Hematopoietic multipotent progenitor cell treated with erythropoietin and hydrocortisone succinate and interleukin-3 and kit ligand, for 8 days (in vitro differentiated cells): ENCODE measurements around the gene TFCP2L1.

Source experiments
- DNase-seq: peaks from one replicate; pipeline ENCODE4 v3.0.0-alpha.2; 2015

TFCP2L1 gene

DNA sequence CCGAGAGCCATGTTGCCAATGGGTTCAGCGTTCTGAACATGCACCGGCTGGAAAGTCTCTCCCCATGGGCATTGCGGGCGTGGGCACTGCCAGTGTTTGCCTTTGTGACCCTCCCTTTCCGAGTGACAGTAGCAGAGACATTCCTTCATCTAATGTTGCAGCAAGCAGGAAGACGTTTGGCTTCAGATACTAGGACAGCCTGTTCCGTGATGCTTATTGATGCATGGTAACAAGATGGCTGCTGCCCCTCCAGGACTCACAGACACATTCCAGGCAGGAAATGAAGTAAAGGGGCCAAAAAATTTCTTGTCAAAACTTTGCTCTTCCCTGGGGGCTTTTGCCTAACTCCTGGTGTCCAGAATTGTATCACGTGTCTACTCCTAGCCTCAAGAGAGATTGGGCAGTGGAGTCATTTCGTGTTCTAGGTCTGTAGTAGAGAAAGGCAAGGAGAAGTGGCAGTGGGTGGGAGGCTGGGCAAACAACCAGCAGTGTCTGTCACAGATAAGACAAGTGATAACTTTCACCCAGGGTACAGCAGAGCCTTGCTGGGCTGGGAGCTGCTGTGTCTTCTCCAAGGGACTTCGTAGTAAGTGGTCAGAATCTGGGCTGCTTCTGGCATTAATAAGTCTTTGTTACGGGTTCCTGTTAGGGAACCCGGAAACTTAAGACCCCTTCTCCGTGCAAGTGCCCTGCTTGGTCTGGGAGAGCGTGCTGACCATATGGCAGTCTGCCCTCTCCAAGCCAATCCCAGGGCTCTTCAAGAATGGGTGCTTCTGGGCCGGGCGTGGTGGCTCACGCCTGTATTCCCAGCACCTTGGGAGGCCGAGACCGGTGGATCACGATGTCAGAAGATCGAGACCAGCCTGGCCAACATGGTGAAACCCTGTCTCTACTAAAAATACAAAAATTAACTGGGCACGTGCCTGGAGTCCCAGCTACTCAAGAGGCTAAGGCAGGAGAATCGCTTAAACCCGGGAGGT is 93.5 kb downstream of the TFCP2L1 start:
- peak; percentile 73 for DNase-seq

DNA sequence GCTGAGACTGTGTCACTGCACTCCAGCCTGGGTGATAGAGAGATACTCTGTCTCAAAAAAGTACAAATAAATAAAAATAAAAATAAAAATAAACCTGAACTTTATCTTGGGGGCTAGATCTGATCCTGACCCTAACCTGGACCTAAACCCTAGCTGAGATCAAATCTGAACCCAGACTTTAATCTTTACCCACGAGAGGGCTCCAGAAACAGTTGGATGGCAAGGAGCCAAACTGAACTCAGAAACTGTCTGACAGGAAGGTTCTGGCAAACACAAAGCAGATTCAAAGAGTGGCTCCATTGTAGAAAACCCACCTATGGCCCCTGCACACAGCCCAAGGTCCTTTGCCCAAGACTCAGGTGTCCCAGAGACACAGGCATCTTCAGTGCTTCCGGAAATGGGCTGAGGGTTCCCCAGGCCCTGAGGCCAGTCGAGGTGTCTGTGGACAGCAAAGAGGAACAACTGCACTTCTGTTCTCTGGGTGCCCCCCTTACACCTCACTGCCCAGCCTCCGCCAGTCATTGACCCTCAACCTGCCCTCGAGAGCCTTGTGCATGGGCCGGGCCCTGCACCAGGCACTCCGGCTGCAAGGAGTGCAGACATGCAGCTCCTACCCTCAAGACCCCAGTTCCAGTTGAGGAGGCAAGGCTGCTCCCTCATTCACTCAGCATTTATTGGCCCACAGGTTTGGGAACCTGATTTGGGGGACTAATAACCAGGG is 95.2 kb downstream of the TFCP2L1 start:
- DNase-seq, result no peak

DNA sequence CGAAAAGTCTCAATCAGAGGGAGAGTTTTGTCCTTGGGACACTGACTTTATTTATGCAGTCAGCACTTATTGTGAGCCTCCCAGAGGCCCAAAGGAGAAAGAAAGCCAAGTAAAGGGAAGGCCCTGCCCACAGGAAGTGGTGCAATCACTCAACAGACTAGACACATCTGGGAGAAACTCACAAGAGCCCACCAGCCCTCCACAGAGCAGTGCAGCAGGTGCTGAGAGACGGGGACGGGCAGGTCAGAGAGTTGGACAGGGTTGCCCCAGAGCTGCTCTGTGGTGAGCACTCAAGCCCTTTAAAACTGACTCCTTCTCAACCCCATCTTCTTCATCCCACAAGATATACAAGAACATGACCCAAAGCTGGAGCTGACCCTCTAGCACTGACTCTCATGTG is 96.0 kb downstream of the TFCP2L1 start:
- DNase-seq, result no peak

DNA sequence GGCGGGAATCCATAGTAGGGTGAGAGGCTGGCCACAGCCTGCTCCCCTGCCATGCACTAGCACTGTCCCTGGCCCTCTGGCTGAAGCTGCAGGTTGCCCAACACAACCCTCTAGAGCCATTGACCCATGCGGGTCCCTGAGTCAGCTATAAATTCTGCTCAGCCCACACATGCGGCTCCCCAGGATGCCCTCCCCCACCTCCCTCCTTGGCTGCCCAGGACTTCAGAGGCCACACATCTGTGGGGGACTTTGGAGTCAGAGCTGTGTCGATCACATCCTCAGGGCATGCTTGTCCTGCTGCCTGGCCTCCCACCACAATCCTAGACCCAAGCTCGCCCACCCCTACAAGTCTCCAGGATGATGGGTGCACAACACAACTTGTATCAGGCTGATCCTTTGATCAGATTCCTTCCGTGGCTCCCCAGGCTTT is 97.0 kb downstream of the TFCP2L1 start:
- no peak for DNase-seq

- no peak for DNase-seq
Observed at GRCh38 chr2:121187351-121187981, 97.5 kb downstream of the TFCP2L1 start.

DNA sequence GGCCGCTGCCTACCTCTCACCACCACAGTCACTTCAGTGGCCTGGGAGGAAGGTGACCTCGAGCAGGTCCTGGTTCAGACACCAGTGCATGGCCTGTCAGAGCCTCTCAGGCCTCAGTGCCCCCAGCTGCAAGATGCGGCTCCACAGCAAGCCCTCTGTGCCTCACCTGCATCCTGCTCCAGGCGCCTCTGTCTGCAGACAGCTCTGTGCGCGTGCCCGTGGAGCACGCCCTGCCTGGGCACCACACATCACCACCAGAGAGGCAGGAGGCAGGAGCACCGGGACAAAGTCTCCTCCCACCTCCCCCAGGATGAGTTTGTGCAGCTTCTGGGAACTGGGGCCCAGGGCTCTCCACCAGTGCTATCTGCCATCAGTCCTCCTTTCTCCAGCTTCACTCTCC is 98.7 kb downstream of the TFCP2L1 start:
- no peak for DNase-seq

DNA sequence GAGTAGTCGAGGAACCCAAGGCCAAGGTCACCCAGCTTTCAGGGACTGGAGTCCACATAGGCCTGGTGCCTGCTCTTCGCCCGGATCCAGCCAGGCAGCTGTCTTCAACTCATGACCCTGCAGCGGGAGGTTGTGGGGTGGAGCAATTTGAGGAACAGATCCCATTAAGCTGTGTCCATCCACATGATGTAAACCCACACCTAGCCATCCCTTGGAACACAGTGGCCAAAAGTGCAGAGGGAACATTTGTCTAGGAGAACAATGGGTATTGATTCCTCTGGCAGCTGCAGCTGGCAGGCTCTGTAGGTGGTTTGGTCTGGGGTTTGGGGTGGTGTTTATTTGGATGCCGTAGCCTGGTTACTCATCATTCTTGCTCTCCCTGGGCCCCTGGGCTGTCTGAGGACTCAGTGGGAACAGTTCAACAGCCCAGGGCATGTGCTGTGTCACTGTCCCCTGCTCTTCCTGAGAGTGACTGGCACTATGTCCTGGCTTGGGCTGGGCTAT is 99.4 kb downstream of the TFCP2L1 start:
- DNase-seq, result no peak

GRCh38 chr2:121185111-121185510 is 99.9 kb downstream of the TFCP2L1 start:
- DNase-seq, result no peak

GRCh38 chr2:121184248-121184862 is 100.6 kb downstream of the TFCP2L1 start:
- no peak for DNase-seq

DNA sequence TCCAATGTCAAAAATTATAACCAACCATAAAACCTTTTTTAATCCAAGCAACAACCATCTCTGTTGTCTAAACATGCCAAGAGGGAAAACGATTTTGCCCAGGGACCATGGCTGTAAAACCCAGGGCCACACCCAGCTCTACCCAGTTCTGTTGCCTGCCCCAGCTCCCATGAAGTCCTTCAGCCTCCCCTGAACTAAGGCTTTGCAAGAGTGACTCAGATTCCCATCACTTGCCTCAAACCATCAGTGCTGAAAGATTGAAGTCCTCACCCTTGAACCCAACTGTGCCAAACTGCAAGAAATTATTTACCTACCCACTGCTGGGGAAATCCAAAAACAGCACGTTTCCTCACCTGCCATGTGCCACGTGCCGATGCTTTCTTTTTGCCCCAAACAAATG is 102.5 kb downstream of the TFCP2L1 start:
- no peak for DNase-seq

- no peak for DNase-seq
Observed at GRCh38 chr2:121179467-121179866, 105.5 kb downstream of the TFCP2L1 start.

DNA sequence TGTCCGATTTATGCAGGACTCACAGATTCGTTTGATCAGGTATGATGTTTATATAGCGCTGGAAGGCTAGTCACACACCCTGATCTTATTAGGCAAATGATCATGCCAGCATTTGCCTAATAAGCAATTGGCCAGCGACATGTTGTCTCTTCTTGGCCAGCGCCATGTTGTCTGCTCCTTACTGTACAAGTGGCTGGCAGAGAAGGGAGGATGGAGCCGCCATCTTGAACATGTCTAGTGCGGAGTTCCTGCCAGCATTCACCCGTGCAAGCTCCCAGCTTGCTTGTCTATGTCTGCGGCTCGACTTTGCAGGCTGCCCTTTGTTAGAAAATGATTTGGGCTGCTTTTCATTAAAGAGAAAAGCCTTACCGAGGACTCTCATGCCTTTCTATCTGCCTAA is 106.3 kb downstream of the TFCP2L1 start:
- no peak for DNase-seq

- DNase-seq, result no peak
Observed at GRCh38 chr2:121177896-121178295, 107.1 kb downstream of the TFCP2L1 start.

DNA sequence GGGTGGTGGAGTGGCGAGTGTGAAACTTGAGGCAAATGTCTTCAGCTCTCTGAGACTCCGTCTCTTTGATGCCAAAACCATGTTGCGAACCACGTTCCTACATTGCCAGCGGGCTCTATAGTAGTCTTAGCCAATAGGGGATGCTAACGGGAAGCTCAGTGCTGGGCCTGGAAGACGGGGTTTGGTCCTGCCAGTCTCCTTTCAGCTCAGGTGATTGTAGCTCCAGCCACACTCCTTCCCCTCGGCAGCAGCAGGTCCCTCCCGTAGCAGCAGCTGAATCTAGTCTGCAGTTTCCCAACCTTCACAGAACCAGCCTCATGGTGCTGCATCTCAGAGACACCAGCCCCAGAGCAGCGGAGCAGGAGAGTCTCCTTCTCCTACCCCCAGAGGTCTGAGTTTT is 109.7 kb downstream of the TFCP2L1 start:
- no peak for DNase-seq

DNA sequence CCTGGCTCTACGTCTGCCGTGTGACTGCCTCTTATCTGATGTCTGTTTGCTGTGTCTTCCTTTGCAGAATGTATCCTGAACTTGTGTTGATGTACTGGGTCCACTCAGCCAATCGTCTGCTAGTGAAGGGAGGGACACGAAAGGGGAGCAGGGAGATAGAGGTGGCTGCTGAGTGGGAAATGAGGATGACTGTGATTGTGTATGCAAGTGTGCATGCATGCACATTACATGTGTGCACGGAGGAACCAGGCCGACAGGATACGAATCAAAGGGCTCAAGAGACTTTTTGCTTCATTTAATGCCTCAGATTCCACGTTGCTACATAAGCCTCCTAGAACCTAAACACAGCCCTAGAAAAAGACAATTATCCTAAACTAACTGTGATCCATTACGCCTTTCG is 111.2 kb downstream of the TFCP2L1 start:
- peak; percentile 3 for DNase-seq

DNA sequence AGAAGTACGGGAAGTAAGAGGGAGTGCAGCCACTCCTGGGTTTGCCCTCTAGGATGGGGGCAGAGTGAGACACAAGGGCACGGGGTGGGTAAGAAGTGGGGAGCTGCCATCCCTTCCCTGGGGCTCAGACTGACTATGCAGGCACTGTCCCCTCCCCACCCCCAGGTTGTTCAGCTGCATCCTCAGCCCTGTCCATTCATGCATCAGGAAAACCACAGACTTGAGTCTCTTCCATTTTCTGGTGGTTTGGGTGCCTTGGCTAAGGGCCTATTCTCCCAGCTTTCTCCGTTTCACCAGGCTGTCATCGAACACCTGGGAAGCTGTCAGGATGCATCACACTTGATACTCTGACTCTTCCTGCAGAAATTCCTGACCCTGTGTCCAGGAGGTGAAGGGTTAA is 111.9 kb downstream of the TFCP2L1 start:
- no peak for DNase-seq

DNA sequence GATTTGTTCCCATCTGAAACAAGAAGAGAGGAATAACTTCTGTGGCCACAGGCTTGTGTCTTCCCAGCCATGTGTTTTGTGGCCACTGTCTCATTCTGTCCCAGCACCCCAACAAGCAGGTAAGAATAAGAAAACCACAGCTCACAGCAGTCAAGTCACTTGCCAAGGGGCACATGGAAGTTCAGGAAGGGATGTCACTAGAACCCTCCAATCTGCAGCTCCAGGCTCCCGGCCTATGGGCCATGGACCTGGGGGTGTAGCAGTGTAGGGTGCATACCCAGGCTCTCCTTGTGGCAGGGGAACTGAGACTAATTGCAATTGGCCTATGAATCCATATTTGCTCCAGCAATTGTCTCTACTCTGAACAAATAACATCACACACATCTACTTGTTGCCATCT is 112.5 kb downstream of the TFCP2L1 start:
- no peak for DNase-seq

- DNase-seq, result peak; percentile 38
Observed at GRCh38 chr2:121171625-121172119, 113.3 kb downstream of the TFCP2L1 start.

GRCh38 chr2:121170577-121170976 is 114.4 kb downstream of the TFCP2L1 start:
- DNase-seq, result no peak

GRCh38 chr2:121167411-121167810 is 117.6 kb downstream of the TFCP2L1 start:
- no peak for DNase-seq
